ENCODE results near the gene ACAD9. TPM values are rescaled to one million over a fixed set of nuclear protein-coding genes. Genes with fewer than 3 reads are reported as not detected.

ACAD9 gene
- total and polyA plus RNA-seq, 2 donors (not counting 1 experiment from before 2014, with no cell fraction given), result 33.6 to 41.6 TPM

GRCh38 chr3:128847666-128848370 lies 31.6 kb upstream of the ACAD9 start:
- Histone ChIP-seq H3K4me1 (ENCODE audit: control insufficient read depth, extremely low read depth, insufficient read depth, low read length) (peaks cover 2% of the 10 kb centered on the region), H3K9me3 (ENCODE audit: control insufficient read depth, insufficient read depth, low read depth, low read length) (no peaks in the 10 kb centered on the region), H3K27ac (ENCODE audit: insufficient read depth, low read length) (no peak overlapping the region), H3K36me3 (ENCODE audit: control insufficient read depth, insufficient read depth, low read length) (no peaks in the 10 kb centered on the region), H3K4me2 (ENCODE audit: extremely low read depth, insufficient read depth, low read length) (no peak overlapping the region), H2AFZ (ENCODE audit: low read length) (no peak overlapping the region), H3K79me2 (ENCODE audit: control insufficient read depth, insufficient read depth, low read length) (no peaks in the 10 kb centered on the region), H3K9ac (ENCODE audit: insufficient read depth, low read length) (no peak overlapping the region), H3K27me3 (ENCODE audit: control insufficient read depth, insufficient read depth, low read length) (no peaks in the 10 kb centered on the region), H4K20me1 (ENCODE audit: control insufficient read depth, extremely low read depth, insufficient read depth, low read length) (no peaks in the 10 kb centered on the region), H3K4me3 (replicated peaks in 1 of 4; ENCODE audit: control extremely low read depth in 1 of 4, insufficient read depth in 1 of 4, low read depth in 3 of 4, low read length in 4 of 4) (no peak overlapping the region)
- no peak for DNase-seq (ENCODE audit: low read depth in 2 of 2)
- no peak for TF ChIP-seq EZH2 (IDR thresholded peaks at IDR 0.05; ENCODE audit: low read length, missing control alignments)
- TF ChIP-seq CTCF (conservative IDR thresholded peaks at IDR 0.05 in 1 of 2, IDR thresholded peaks at IDR 0.05 in 1 of 2; ENCODE audit: low read depth in 1 of 2, low read length in 2 of 2), result no peak

- H3K9ac ChIP-seq (ENCODE audit: insufficient read depth, low read length), result no peak overlapping the region
- no peaks in the 10 kb centered on the region for H3K9me3 ChIP-seq (ENCODE audit: control insufficient read depth, insufficient read depth, low read depth, low read length)
- H3K36me3 ChIP-seq (ENCODE audit: control insufficient read depth, insufficient read depth, low read length), result no peaks in the 10 kb centered on the region
- no peak overlapping the region for H3K27ac ChIP-seq (ENCODE audit: insufficient read depth, low read length)
- H4K20me1 ChIP-seq (ENCODE audit: control insufficient read depth, extremely low read depth, insufficient read depth, low read length), result no peaks in the 10 kb centered on the region
- no peak overlapping the region for H3K4me2 ChIP-seq (ENCODE audit: extremely low read depth, insufficient read depth, low read length)
- H3K27me3 ChIP-seq (ENCODE audit: control insufficient read depth, insufficient read depth, low read length), result no peaks in the 10 kb centered on the region
- H3K79me2 ChIP-seq (ENCODE audit: control insufficient read depth, insufficient read depth, low read length), result no peaks in the 10 kb centered on the region
- no peak overlapping the region for H2AFZ ChIP-seq (ENCODE audit: low read length)
- H3K4me3 ChIP-seq (replicated peaks in 1 of 4; ENCODE audit: control extremely low read depth in 1 of 4, insufficient read depth in 1 of 4, low read depth in 3 of 4, low read length in 4 of 4), result no peak overlapping the region
- no peak for DNase-seq (ENCODE audit: low read depth in 2 of 2)
- H3K4me1 ChIP-seq (ENCODE audit: control insufficient read depth, extremely low read depth, insufficient read depth, low read length), result peaks cover 2% of the 10 kb centered on the region
- TF ChIP-seq EZH2 (IDR thresholded peaks at IDR 0.05; ENCODE audit: low read length, missing control alignments), result no peak
These were observed 30.5 kb upstream of the ACAD9 start for GRCh38 chr3:128848936-128849335.

GRCh38 chr3:128849911-128850455 lies 29.4 kb upstream of the ACAD9 start:
- Histone ChIP-seq H3K4me3 (replicated peaks in 1 of 4; ENCODE audit: control extremely low read depth in 1 of 4, insufficient read depth in 1 of 4, low read depth in 3 of 4, low read length in 4 of 4) (no peak overlapping the region), H3K4me2 (ENCODE audit: extremely low read depth, insufficient read depth, low read length) (no peak overlapping the region), H3K9me3 (ENCODE audit: control insufficient read depth, insufficient read depth, low read depth, low read length) (no peaks in the 10 kb centered on the region), H3K79me2 (ENCODE audit: control insufficient read depth, insufficient read depth, low read length) (no peaks in the 10 kb centered on the region), H2AFZ (ENCODE audit: low read length) (no peak overlapping the region), H3K27me3 (ENCODE audit: control insufficient read depth, insufficient read depth, low read length) (no peaks in the 10 kb centered on the region), H3K36me3 (ENCODE audit: control insufficient read depth, insufficient read depth, low read length) (no peaks in the 10 kb centered on the region), H3K9ac (ENCODE audit: insufficient read depth, low read length) (no peak overlapping the region), H3K4me1 (ENCODE audit: control insufficient read depth, extremely low read depth, insufficient read depth, low read length) (peaks cover 2% of the 10 kb centered on the region), H3K27ac (ENCODE audit: insufficient read depth, low read length) (no peak overlapping the region), H4K20me1 (ENCODE audit: control insufficient read depth, extremely low read depth, insufficient read depth, low read length) (no peaks in the 10 kb centered on the region)
- peak in 1 of 2 donors; percentile 14 for DNase-seq (ENCODE audit: low read depth in 2 of 2)
- no peak for TF ChIP-seq EZH2 (IDR thresholded peaks at IDR 0.05; ENCODE audit: low read length, missing control alignments)
- TF ChIP-seq CTCF (conservative IDR thresholded peaks at IDR 0.05 in 1 of 2, IDR thresholded peaks at IDR 0.05 in 1 of 2; ENCODE audit: low read depth in 1 of 2, low read length in 2 of 2), result no peak
